ENCODE data around the gene SLC44A5. TPM values are rescaled to one million over a fixed set of nuclear protein-coding genes. Genes with fewer than 3 reads are reported as not detected.
"Not testable (repeated sequence)": the region's sequence is repeated elsewhere in the genome, so short reads cannot be mapped to it uniquely, and the experiment has no call there.

Gene SLC44A5
- total RNA-seq: 0.18 to 0.39 TPM (median 0.20 TPM) in 3 replicates
- long read RNA-seq: 0 reads

DNA sequence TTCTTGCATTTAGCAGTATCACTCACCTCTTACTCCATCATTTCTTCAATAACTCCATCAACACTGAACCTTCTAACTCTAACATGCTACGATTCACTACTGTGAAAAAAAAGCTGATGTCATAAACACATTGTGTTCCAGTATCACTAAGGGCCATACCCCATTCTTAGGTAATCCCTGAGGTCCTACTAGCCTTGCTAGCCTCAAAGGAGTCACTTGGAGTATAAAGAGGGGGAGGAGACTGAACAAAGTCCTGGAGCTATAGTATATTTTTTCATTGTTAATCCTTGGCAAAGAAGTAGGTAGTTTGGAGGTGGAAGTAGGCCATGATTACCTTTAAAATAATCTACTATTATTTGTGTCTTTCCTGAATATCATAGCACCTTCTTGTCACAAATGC lies at the start of gene SLC44A5:
Gene SLC44A5 (minus strand): TSS at position 101 of the 400 bp plus-strand sequence. CDS start 69,667 bp downstream, outside the sequence.
- peaks cover 12% of the 10 kb centered on the region for H3K4me1 Mint-ChIP-seq (ENCODE audit: low read depth)
- peaks cover 56% of the 10 kb centered on the region for H3K27me3 Mint-ChIP-seq (ENCODE audit: low read depth)
- DNase-seq (ENCODE audit: low spot score): no peak
- no peaks in the 10 kb centered on the region for H3K9me3 Mint-ChIP-seq (ENCODE audit: low read depth)
- no peak within 1 kb of the TSS for H3K27ac Mint-ChIP-seq (ENCODE audit: unreplicated experiment)
- no peak within 1 kb of the TSS for H3K4me3 Mint-ChIP-seq (ENCODE audit: unreplicated experiment)
- TF ChIP-seq CTCF (IDR thresholded peaks at IDR 0.05): no peak
- no peaks in the 10 kb centered on the region for H3K36me3 Mint-ChIP-seq (ENCODE audit: low read depth)

- no peaks in the 10 kb centered on the region for H3K4me1 Mint-ChIP-seq (ENCODE audit: low read depth)
- no peaks in the 10 kb centered on the region for H3K36me3 Mint-ChIP-seq (ENCODE audit: low read depth)
- H3K27me3 Mint-ChIP-seq (ENCODE audit: low read depth): peaks cover 5% of the 10 kb centered on the region
- no peak overlapping the region for H3K27ac Mint-ChIP-seq (ENCODE audit: unreplicated experiment)
- DNase-seq (ENCODE audit: low spot score): no peak
- peaks cover 13% of the 10 kb centered on the region for H3K9me3 Mint-ChIP-seq (ENCODE audit: low read depth)
- H3K4me3 Mint-ChIP-seq (ENCODE audit: unreplicated experiment): no peak overlapping the region
- no peak for TF ChIP-seq CTCF (IDR thresholded peaks at IDR 0.05)
Observed at GRCh38 chr1:75655931-75656330, 45.0 kb upstream of the SLC44A5 start.

GRCh38 chr1:75647183-75647582 lies 36.3 kb upstream of the SLC44A5 start:
- H3K36me3 Mint-ChIP-seq (ENCODE audit: low read depth); H3K27me3 Mint-ChIP-seq (ENCODE audit: low read depth); H3K9me3 Mint-ChIP-seq (ENCODE audit: low read depth); H3K27ac Mint-ChIP-seq (ENCODE audit: unreplicated experiment); H3K4me1 Mint-ChIP-seq (ENCODE audit: low read depth); H3K4me3 Mint-ChIP-seq (ENCODE audit: unreplicated experiment); DNase-seq (ENCODE audit: low spot score): not testable (repeated sequence)

GRCh38 chr1:75645153-75645552 lies 34.2 kb upstream of the SLC44A5 start:
- H3K36me3 Mint-ChIP-seq (ENCODE audit: low read depth); H3K27ac Mint-ChIP-seq (ENCODE audit: unreplicated experiment); H3K4me3 Mint-ChIP-seq (ENCODE audit: unreplicated experiment); H3K27me3 Mint-ChIP-seq (ENCODE audit: low read depth); DNase-seq (ENCODE audit: low spot score); H3K9me3 Mint-ChIP-seq (ENCODE audit: low read depth); H3K4me1 Mint-ChIP-seq (ENCODE audit: low read depth): not testable (repeated sequence)

- H3K9me3 Mint-ChIP-seq (ENCODE audit: low read depth): peaks cover 5% of the 10 kb centered on the region
- DNase-seq (ENCODE audit: low spot score): no peak
- no peak overlapping the region for H3K27ac Mint-ChIP-seq (ENCODE audit: unreplicated experiment)
- H3K36me3 Mint-ChIP-seq (ENCODE audit: low read depth): no peaks in the 10 kb centered on the region
- no peak overlapping the region for H3K4me3 Mint-ChIP-seq (ENCODE audit: unreplicated experiment)
- H3K4me1 Mint-ChIP-seq (ENCODE audit: low read depth): no peaks in the 10 kb centered on the region
- peaks cover 3% of the 10 kb centered on the region for H3K27me3 Mint-ChIP-seq (ENCODE audit: low read depth)
- TF ChIP-seq CTCF (IDR thresholded peaks at IDR 0.05): no peak
Observed at GRCh38 chr1:75643460-75643859, 32.5 kb upstream of the SLC44A5 start.

DNA sequence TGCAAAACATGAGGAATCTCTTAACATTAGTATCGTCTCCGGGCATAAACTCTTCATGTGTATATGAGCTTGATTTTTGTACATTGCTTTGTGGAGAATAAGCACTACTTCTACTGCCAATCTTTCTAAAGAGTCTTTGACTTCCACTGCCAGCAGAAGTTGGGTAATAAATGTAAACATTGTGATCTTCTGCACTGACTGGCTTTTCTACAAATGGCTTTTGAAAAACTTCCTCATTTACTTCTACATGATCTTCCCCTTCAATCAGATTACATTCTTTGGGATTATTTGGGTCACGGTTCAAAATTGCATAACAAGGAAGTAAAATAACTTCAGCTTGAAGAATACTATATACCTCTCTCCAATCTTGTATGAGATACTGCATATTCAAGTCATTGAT lies 30.4 kb upstream of the SLC44A5 start:
- H3K4me3 Mint-ChIP-seq (ENCODE audit: unreplicated experiment): no peak overlapping the region
- no peaks in the 10 kb centered on the region for H3K4me1 Mint-ChIP-seq (ENCODE audit: low read depth)
- TF ChIP-seq CTCF (IDR thresholded peaks at IDR 0.05): no peak
- H3K27ac Mint-ChIP-seq (ENCODE audit: unreplicated experiment): no peak overlapping the region
- H3K27me3 Mint-ChIP-seq (ENCODE audit: low read depth): peaks cover 5% of the 10 kb centered on the region
- no peak for DNase-seq (ENCODE audit: low spot score)
- H3K9me3 Mint-ChIP-seq (ENCODE audit: low read depth): peaks cover 2% of the 10 kb centered on the region
- H3K36me3 Mint-ChIP-seq (ENCODE audit: low read depth): no peaks in the 10 kb centered on the region

Data from chondrocyte (in vitro differentiated cells).